Measurements from ENCODE around the gene RAB37. TPM values are rescaled to one million over a fixed set of nuclear protein-coding genes. Genes with fewer than 3 reads are reported as not detected.

The RAB37 gene
- polyA plus RNA-seq, 1 of the 3 experiments (the other 2 are of a cell fraction) = 0.25 TPM

DNA sequence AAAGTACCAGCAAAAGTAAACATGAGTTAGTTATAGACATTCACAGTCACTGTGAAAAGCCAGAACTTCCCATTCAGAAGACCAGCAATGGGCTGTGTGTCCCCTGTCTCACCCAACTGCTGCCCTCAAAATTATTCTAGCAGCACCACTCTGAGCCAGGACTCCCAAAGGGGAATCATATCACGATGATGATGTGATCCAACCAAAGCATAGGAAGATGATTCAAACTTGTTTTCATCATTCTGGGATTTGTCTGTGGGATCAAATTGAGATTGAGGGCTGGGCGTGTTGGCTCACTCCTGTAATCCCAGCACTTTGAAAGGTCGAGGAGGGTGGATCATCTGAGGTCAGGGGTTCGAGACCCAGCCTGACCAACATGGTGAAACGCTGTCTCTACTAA is 45.5 kb downstream of the RAB37 start:
- H3K27ac ChIP-seq (ENCODE audit: low read depth in 2 of 2, low read length in 1 of 2) = no peak overlapping the region
- H3K9me2 ChIP-seq = no peaks in the 10 kb centered on the region
- H3K4me2 ChIP-seq = no peak overlapping the region
- H3K4me3 ChIP-seq (ENCODE audit: low read depth in 2 of 2, low read length in 1 of 2) = no peak overlapping the region
- no peaks in the 10 kb centered on the region for H3K9me3 ChIP-seq
- no peak for DNase-seq
- no peak overlapping the region for H3K9ac ChIP-seq
- H3K79me2 ChIP-seq (ENCODE audit: insufficient read depth) = peaks cover 16% of the 10 kb centered on the region; the same call in 1 of the 2 replicates
- ChIA-PET CTCF (interaction anchor here (2.6 to 98.1 kb wide), 7 partner anchors 9 to 125 kb away, joined by 12 to 3869 read pairs (median 197); partner anchors contain the start of genes FDXR, GRIN2C, NHERF1 and RAB37), POLR2A (no interaction called here)
- TF ChIP-seq, protein P1, sequence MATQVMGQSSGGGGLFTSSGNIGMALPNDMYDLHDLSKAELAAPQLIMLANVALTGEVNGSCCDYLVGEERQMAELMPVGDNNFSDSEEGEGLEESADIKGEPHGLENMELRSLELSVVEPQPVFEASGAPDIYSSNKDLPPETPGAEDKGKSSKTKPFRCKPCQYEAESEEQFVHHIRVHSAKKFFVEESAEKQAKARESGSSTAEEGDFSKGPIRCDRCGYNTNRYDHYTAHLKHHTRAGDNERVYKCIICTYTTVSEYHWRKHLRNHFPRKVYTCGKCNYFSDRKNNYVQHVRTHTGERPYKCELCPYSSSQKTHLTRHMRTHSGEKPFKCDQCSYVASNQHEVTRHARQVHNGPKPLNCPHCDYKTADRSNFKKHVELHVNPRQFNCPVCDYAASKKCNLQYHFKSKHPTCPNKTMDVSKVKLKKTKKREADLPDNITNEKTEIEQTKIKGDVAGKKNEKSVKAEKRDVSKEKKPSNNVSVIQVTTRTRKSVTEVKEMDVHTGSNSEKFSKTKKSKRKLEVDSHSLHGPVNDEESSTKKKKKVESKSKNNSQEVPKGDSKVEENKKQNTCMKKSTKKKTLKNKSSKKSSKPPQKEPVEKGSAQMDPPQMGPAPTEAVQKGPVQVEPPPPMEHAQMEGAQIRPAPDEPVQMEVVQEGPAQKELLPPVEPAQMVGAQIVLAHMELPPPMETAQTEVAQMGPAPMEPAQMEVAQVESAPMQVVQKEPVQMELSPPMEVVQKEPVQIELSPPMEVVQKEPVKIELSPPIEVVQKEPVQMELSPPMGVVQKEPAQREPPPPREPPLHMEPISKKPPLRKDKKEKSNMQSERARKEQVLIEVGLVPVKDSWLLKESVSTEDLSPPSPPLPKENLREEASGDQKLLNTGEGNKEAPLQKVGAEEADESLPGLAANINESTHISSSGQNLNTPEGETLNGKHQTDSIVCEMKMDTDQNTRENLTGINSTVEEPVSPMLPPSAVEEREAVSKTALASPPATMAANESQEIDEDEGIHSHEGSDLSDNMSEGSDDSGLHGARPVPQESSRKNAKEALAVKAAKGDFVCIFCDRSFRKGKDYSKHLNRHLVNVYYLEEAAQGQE (IDR thresholded peaks at IDR 0.05; ENCODE audit: low read depth, low read length) = no peak
- TF ChIP-seq RFX5 (IDR thresholded peaks at IDR 0.05; ENCODE audit: low read length) (no peak), FOXJ3 (CRISPR knock-in tag; IDR thresholded peaks at IDR 0.05) (no peak), EZH2phosphoT487 (IDR thresholded peaks at IDR 0.05; ENCODE audit: borderline replicate concordance, low read depth) (no peak), SIN3A (IDR thresholded peaks at IDR 0.05; ENCODE audit: borderline replicate concordance, low read depth, low read length) (no peak)
- TF ChIP-seq, protein P2, sequence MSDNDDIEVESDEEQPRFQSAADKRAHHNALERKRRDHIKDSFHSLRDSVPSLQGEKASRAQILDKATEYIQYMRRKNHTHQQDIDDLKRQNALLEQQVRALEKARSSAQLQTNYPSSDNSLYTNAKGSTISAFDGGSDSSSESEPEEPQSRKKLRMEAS (IDR thresholded peaks at IDR 0.05; ENCODE audit: low read depth) = no peak
- H4K20me1 ChIP-seq (ENCODE audit: insufficient read depth) = no peaks in the 10 kb centered on the region
- H3K27me3 ChIP-seq (ENCODE audit: insufficient read depth) = no peaks in the 10 kb centered on the region
- 79% methylated on average over 5 of the region's 5 CpGs for WGBS (ENCODE audit: low lambda C conversion rate)
- H3K4me1 ChIP-seq (ENCODE audit: control insufficient read depth in 1 of 2, insufficient read depth in 2 of 2, low read depth in 1 of 2, low read length in 1 of 2) = no peaks in the 10 kb centered on the region
- H3K36me3 ChIP-seq (replicated peaks in 1 of 2; ENCODE audit: control insufficient read depth in 1 of 2, insufficient read depth in 2 of 2, low read length in 1 of 2) = peaks cover 6 to 22% of the 10 kb centered on the region in 2 experiments
- no peaks in the 10 kb centered on the region for H3F3A ChIP-seq (replicated peaks; ENCODE audit: insufficient read depth)
- no peak overlapping the region for H2AFZ ChIP-seq (ENCODE audit: low read depth)

DNA sequence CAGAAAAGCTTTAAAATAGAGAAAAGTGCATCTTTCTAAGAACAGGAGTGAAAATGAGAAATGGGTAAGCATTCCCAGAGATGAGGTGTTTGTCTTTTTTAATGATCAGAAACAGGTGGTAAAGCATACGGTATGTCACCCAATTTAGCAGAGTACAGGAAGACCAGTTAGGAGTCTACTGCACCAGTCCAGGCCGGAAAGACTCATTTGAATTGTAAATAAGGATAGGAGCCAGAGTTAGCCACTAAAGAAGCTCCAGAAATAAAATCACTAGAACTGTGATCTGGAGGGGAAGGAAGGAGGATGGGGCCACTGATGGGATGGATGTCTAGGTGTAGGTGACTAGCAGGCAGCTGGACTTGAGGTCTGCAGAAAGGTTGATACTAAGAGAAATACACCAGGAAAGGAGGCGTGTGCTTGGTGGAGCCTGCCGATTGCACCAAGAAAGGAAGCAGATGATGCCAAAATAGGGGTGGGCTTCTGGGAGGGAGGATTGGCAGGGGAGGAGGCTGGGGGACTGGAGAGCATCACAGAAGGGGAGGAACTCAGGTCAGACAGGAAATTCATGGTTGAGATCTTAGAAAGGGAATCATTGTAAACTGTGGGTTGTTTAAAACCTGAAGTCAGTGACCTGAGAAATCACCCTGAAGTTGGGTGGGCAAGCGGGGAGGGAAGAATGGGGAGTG is 47.2 kb downstream of the RAB37 start:
- Histone ChIP-seq H3K9me3 (no peaks in the 10 kb centered on the region), H3K9ac (no peak overlapping the region)
- CTCF ChIA-PET = interaction anchor here (1.0 to 98.1 kb wide), 10 partner anchors 7 to 127 kb away, joined by 3 to 3869 read pairs (median 30); partner anchors contain the start of genes FDXR, GRIN2C, NHERF1 and RAB37

More for the DNA sequence above, 47.2 kb downstream of the RAB37 start:
- Histone ChIP-seq H2AFZ (ENCODE audit: low read depth) (no peak overlapping the region), H3K4me3 (ENCODE audit: low read depth in 2 of 2, low read length in 1 of 2) (no peak overlapping the region), H3K36me3 (replicated peaks in 1 of 2; ENCODE audit: control insufficient read depth in 1 of 2, insufficient read depth in 2 of 2, low read length in 1 of 2) (peaks cover 6 to 23% of the 10 kb centered on the region in 2 experiments), H3K4me2 (no peak overlapping the region), H3K27me3 (ENCODE audit: insufficient read depth) (no peaks in the 10 kb centered on the region), H3K27ac (ENCODE audit: low read depth in 2 of 2, low read length in 1 of 2) (no peak overlapping the region), H3K9me2 (no peaks in the 10 kb centered on the region), H4K20me1 (ENCODE audit: insufficient read depth) (no peaks in the 10 kb centered on the region), H3F3A (replicated peaks; ENCODE audit: insufficient read depth) (no peaks in the 10 kb centered on the region), H3K79me2 (ENCODE audit: insufficient read depth) (no peaks in the 10 kb centered on the region; the same call in 1 of the 2 replicates), H3K4me1 (ENCODE audit: control insufficient read depth in 1 of 2, insufficient read depth in 2 of 2, low read depth in 1 of 2, low read length in 1 of 2) (no peaks in the 10 kb centered on the region)
- POLR2A ChIA-PET = interaction anchor here (0.7 kb wide), 1 partner anchor 172 kb away, joined by 3 read pairs; no protein-coding TSS in a partner anchor
- TF ChIP-seq, protein P3, sequence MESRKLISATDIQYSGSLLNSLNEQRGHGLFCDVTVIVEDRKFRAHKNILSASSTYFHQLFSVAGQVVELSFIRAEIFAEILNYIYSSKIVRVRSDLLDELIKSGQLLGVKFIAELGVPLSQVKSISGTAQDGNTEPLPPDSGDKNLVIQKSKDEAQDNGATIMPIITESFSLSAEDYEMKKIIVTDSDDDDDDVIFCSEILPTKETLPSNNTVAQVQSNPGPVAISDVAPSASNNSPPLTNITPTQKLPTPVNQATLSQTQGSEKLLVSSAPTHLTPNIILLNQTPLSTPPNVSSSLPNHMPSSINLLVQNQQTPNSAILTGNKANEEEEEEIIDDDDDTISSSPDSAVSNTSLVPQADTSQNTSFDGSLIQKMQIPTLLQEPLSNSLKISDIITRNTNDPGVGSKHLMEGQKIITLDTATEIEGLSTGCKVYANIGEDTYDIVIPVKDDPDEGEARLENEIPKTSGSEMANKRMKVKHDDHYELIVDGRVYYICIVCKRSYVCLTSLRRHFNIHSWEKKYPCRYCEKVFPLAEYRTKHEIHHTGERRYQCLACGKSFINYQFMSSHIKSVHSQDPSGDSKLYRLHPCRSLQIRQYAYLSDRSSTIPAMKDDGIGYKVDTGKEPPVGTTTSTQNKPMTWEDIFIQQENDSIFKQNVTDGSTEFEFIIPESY (IDR thresholded peaks at IDR 0.05; ENCODE audit: borderline replicate concordance, low read depth) = no peak
- TF ChIP-seq EP300 (IDR thresholded peaks at IDR 0.05; ENCODE audit: borderline replicate concordance in 1 of 2, low read depth in 1 of 2, low read length in 1 of 2) (no peak), RXRA (IDR thresholded peaks at IDR 0.05; ENCODE audit: borderline replicate concordance, low read depth) (no peak), JUND (IDR thresholded peaks at IDR 0.05) (no peak), RCOR1 (IDR thresholded peaks at IDR 0.05; ENCODE audit: low read length) (no peak), GABPA (IDR thresholded peaks at IDR 0.05; ENCODE audit: low read depth) (no peak), RFX5 (IDR thresholded peaks at IDR 0.05; ENCODE audit: low read length) (no peak), MXI1 (IDR thresholded peaks at IDR 0.05; ENCODE audit: low read depth, low read length) (no peak)
- 88% methylated on average over 5 of the region's 5 CpGs for WGBS (ENCODE audit: low lambda C conversion rate)
- DNase-seq = no peak

Data from SK-N-SH (cell line).